Mucosa of descending colon (tissue), 3 donors: Measurements from ENCODE around the gene FBXO34. TPM values are rescaled to one million over a fixed set of nuclear protein-coding genes. Genes with fewer than 3 reads are reported as not detected.

ENCODE experiments used
- ATAC-seq: fragments of 200-7000 bp; cut with Tn5 transposase; one replicate; pipeline ENCODE4 v1.9.1; 2020; ENCODE audit warnings: mild to moderate bottlenecking, moderate library complexity
- DNase-seq, 3 donors: peaks; one replicate each; pipeline ENCODE4 v3.0.0-alpha.2; 2020
- H3K36me3 ChIP-seq: fragments of 200-600 bp; one replicate; pipeline ENCODE4 v1.8.0; 2021; ENCODE audit warnings: low read depth, mild to moderate bottlenecking
- H3K4me1 ChIP-seq: fragments of 200-600 bp; one replicate; pipeline ENCODE4 v1.8.0; 2021; ENCODE audit warnings: low read depth, mild to moderate bottlenecking
- H3K4me3 ChIP-seq: fragments of 200-600 bp; one replicate; pipeline ENCODE4 v1.8.0; 2021; ENCODE audit warnings: mild to moderate bottlenecking
- H3K9me3 ChIP-seq: fragments of 200-600 bp; one replicate; pipeline ENCODE4 v1.8.0; 2021; ENCODE audit warnings: mild to moderate bottlenecking
- intact Hi-C, 2 donors: fragments of 100-400 bp; cut with DNase I in 1 of 2; cut with micrococcal nuclease in 1 of 2; formaldehyde crosslinking; loops; one replicate each; pipeline versions ENCODE4 v1.11.0 to v1.11.1; 2022; cut with DNase I, micrococcal nuclease
- total RNA-seq, 3 donors: library from RNA; stranded (reverse); fragmentation: NEBNext Ultra II Directional in 2 of 3; extraction: Animal tissue kit (Norgen Biotek cat#: 25700) in 2 of 3; gene quantifications; one replicate each; pipeline versions ENCODE4 v1.2.1 to v1.2.4, GENCODE V29; 2021 to 2023
- TF ChIP-seq, protein P1 (sequence below): fragments of 200-600 bp; IDR thresholded peaks from one replicate; pipeline ENCODE4 v1.8.0; 2022; ENCODE audit warnings: antibody characterized with exemption, mild to moderate bottlenecking
- donor health status: DM: no; HTN: no; CAD: no; lungs with moderate emphysema.
- donor health status: DM: no; HTN: no; CAD: no.
- donor health status: DM: no; HTN: yes; CAD: no.

The FBXO34 gene
- total RNA-seq, 3 donors from 2014 or later, result 42.2 to 76.9 (median 59.1) TPM

DNA sequence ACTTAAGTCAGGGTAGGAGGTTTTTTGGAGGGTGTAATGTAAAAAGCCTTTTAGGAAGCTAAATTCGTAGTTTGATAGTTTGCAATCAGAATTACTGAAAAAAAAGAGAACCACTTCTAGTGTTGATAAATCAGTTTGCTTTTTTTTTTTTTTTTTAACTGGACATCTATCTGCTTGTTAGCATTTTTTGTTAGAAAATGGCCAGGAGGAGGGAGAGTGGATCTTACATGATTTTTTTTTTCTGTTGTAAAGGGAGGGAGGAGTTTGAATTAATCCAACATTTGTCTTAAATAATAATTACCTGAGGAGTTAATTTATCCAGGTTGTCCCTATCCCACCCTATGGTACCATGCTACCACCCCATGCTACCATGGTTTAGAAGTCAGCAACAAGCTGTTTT is 1.2 kb downstream of the FBXO34 start:
- DNase-seq (no peak), ATAC-seq (no peak)
- intact Hi-C loops, result loop anchor here in 1 of 2 donors (10.0 kb wide), 1 partner anchor 82 kb away; no protein-coding TSS in a partner anchor
- Histone ChIP-seq H3K4me3 (peak overlapping the region; percentile 89), H3K4me1 (peaks cover 30% of the 10 kb centered on the region), H3K9me3 (no peaks in the 10 kb centered on the region), H3K36me3 (no peaks in the 10 kb centered on the region)
- TF ChIP-seq, protein P1, sequence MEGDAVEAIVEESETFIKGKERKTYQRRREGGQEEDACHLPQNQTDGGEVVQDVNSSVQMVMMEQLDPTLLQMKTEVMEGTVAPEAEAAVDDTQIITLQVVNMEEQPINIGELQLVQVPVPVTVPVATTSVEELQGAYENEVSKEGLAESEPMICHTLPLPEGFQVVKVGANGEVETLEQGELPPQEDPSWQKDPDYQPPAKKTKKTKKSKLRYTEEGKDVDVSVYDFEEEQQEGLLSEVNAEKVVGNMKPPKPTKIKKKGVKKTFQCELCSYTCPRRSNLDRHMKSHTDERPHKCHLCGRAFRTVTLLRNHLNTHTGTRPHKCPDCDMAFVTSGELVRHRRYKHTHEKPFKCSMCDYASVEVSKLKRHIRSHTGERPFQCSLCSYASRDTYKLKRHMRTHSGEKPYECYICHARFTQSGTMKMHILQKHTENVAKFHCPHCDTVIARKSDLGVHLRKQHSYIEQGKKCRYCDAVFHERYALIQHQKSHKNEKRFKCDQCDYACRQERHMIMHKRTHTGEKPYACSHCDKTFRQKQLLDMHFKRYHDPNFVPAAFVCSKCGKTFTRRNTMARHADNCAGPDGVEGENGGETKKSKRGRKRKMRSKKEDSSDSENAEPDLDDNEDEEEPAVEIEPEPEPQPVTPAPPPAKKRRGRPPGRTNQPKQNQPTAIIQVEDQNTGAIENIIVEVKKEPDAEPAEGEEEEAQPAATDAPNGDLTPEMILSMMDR, result no peak

DNA sequence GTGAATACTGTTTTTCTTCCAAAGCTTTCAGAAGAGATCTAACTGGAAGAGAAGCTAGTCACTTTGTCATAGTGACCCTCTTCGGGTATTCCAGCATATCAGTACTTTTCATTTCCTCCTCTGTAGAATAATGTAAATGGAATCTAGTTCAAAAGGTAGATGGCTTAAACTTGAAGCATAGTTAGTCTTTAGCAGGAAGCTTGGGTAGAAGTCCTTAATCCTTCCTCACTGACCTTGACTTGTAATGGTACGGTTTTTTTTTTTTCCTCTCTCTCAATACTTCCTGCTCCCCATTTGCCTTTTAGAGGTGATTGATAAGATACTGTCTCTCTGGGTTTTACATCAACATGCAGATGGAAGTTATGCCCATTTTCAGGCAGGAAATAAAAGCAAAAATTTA is 1.7 kb downstream of the FBXO34 start:
- Histone ChIP-seq H3K4me1 (peaks cover 31% of the 10 kb centered on the region), H3K4me3 (no peak overlapping the region), H3K36me3 (no peaks in the 10 kb centered on the region), H3K9me3 (no peaks in the 10 kb centered on the region)
- TF ChIP-seq, protein P1, result no peak
- DNase-seq (no peak), ATAC-seq (no peak)
- intact Hi-C loops, result loop anchor here in 1 of 2 donors (10.0 kb wide), 1 partner anchor 82 kb away; no protein-coding TSS in a partner anchor

DNA sequence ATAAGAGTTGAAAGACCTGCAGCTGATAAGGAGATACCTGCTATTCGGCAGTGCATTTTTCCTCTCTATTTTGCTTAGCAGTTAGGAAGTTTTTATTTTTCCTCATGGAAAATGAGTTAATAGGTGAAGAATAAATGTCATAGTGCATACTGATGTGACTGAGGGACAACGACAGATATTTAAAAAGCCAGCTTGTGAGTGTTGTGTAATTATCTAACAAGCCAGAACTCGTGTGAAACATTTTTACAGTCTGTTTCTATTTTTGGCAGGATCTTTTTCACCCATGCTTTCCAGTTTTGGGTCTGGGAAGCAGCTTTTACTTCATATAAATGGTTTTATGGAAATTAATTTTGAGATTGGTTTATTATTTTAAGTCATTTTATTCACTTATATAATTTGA is 2.9 kb downstream of the FBXO34 start:
- Histone ChIP-seq H3K4me1 (peaks cover 31% of the 10 kb centered on the region), H3K9me3 (no peaks in the 10 kb centered on the region), H3K4me3 (no peak overlapping the region), H3K36me3 (no peaks in the 10 kb centered on the region)
- no peak for ATAC-seq
- DNase-seq, result no peak
- TF ChIP-seq, protein P1, result no peak
- intact Hi-C loops, result loop anchor here in 1 of 2 donors (10.0 kb wide), 1 partner anchor 81 kb away; no protein-coding TSS in a partner anchor

DNA sequence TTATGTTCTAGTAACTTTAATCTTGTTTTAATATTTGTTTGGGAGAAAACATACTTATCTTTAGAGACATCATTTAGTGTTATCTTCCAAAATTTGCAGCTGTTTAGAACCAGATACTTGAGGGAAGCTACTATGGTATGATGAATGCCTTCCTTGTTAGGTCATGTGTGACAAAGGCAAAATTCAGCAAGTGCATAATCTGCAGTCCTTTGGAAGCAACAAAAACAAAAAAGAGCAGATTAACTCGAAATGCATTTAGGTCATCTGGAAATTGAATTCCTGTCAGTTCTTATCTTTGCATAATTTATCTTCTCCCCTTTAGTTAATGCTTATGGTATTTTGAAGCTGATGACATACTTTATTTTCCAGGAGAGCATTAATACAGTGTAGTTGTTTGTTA is 3.5 kb downstream of the FBXO34 start:
- TF ChIP-seq, protein P1, result no peak
- Histone ChIP-seq H3K4me1 (peaks cover 31% of the 10 kb centered on the region), H3K36me3 (no peaks in the 10 kb centered on the region), H3K9me3 (no peaks in the 10 kb centered on the region), H3K4me3 (no peak overlapping the region)
- no peak for ATAC-seq
- intact Hi-C loops, result loop anchor here in 1 of 2 donors (10.0 kb wide), 1 partner anchor 80 kb away; no protein-coding TSS in a partner anchor
- no peak for DNase-seq

DNA sequence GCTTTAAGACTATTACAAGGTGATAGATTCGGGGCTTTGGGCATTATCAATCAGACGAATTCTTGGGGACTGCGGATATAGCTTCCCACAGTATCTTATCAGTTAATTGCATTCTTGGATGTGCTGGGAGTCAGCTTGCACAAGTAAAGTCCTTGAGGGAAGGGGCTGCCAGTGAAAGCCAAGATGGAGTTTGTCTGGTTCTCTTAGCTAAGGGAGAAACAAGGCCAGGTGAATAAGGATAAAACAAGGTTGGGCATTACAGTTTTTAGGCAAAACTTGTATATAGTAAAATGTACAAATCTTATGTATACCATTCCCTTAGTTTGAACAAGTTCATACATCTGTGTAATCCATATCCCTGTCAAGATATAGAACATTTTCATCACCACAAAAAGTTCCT is 5.5 kb downstream of the FBXO34 start:
- Histone ChIP-seq H3K4me3 (no peak overlapping the region), H3K36me3 (no peaks in the 10 kb centered on the region), H3K9me3 (no peaks in the 10 kb centered on the region), H3K4me1 (peaks cover 31% of the 10 kb centered on the region)
- TF ChIP-seq, protein P1, result no peak
- DNase-seq, result no peak
- no peak for ATAC-seq
- intact Hi-C loops, result loop anchor here in 1 of 2 donors (10.0 kb wide), 1 partner anchor 78 kb away; no protein-coding TSS in a partner anchor
